A549 (cell line): ENCODE results near the gene GATB. TPM values are rescaled to one million over a fixed set of nuclear protein-coding genes. Genes with fewer than 3 reads are reported as not detected.
A peak's percentile ranks its signal among the peaks of the same experiment; 100 is the strongest.

Experiments used
- ATAC-seq, 2 experiments: fragments of 200-7000 bp in 1 of 2; fragments of >200 bp in 1 of 2; cut with Nextera tagmentation in 1 of 2; cut with Tn5 transposase in 1 of 2; 3 replicates each; pipeline versions ENCODE4 v1.8.0 to v1.9.1; 2018 to 2020; ENCODE audit warnings: mild to moderate bottlenecking in 1 of 2, moderate library complexity in 1 of 2
- CTCF ChIA-PET: fragments of 300-600 bp; sonication (Branson Sonifier 250); formaldehyde crosslinking; extraction: SDS; loops from one replicate; lab custom pipeline; 2021; ENCODE audit warnings: antibody characterized with exemption, inconsistent platforms; lab: Yijun Ruan, JAX
- POLR2A ChIA-PET: fragments of 350-600 bp; formaldehyde crosslinking; extraction: SDS; loops from one replicate; lab custom pipeline; 2021; ENCODE audit warnings: antibody characterized with exemption, inconsistent platforms; lab: Yijun Ruan, JAX
- DNase-seq, 2 experiments: peaks; one replicate each; pipeline versions ENCODE4 v3.0.0 to v3.0.0-alpha.2; 2011 to 2016; ENCODE audit warnings: low read depth in 1 of 2, low spot score in 1 of 2
- FAIRE-seq: peaks from 2 replicates; lab custom pipeline; 2011; peaks lifted over from hg19 to GRCh38; lab: Jason Lieb, UNC
- H3K27ac ChIP-seq, 2 experiments: fragments of >200 bp; sonication (Bioruptor Twin); formaldehyde crosslinking; 3 replicates each; pipeline ENCODE4 v1.5.1; 2016 to 2017
- H3K4me1 ChIP-seq: fragments of >200 bp; sonication (Bioruptor Twin); formaldehyde crosslinking; 3 replicates; pipeline ENCODE4 v1.6.1; 2016
- H3K4me2 ChIP-seq: fragments of >200 bp; sonication (Bioruptor Twin); formaldehyde crosslinking; 3 replicates; pipeline ENCODE4 v1.6.1; 2016
- H3K4me3 ChIP-seq: fragments of >200 bp; sonication (Bioruptor Twin); formaldehyde crosslinking; 3 replicates; pipeline ENCODE4 v1.5.1; 2016
- H3K9me3 ChIP-seq: fragments of >200 bp; sonication (Bioruptor Twin); formaldehyde crosslinking; 3 replicates; pipeline ENCODE4 v1.6.1; 2016
- CBX8 ChIP-seq: fragments of 200-600 bp; sonication (generic); IDR thresholded peaks from 2 replicates; pipeline ENCODE4 v1.6.1; 2016
- CEBPB ChIP-seq, 2 experiments: fragments of >200 bp in 1 of 2; sonication (Bioruptor Twin) in 1 of 2; formaldehyde crosslinking in 1 of 2; IDR thresholded peaks; 2 replicates each; pipeline ENCODE4 v1.6.1; 2012 to 2016
- CHD4 ChIP-seq: fragments of 200-600 bp; sonication (generic); IDR thresholded peaks from 2 replicates; pipeline ENCODE4 v1.6.1; 2016; ENCODE audit warnings: antibody characterized with exemption, mild to moderate bottlenecking, borderline replicate concordance
- CTCF ChIP-seq: fragments of >200 bp; sonication (Bioruptor Twin); formaldehyde crosslinking; IDR thresholded peaks from 3 replicates; pipeline ENCODE4 v1.5.1; 2016
- EP300 ChIP-seq, 2 experiments: fragments of >200 bp; sonication (Bioruptor Twin); formaldehyde crosslinking; IDR thresholded peaks; 2 replicates in 1 of 2; 3 replicates in 1 of 2; pipeline ENCODE4 v1.6.1; 2016 to 2017
- FOSB ChIP-seq: fragments of 250-450 bp; sonication (Bioruptor Pico); IDR thresholded peaks from 2 replicates; pipeline ENCODE4 v1.5.0; 2020; ENCODE audit warnings: mild to moderate bottlenecking, moderate library complexity
- FOSL2 ChIP-seq, 2 experiments: fragments of 450-650 bp in 1 of 2; fragments of >200 bp in 1 of 2; sonication (Bioruptor Twin) in 1 of 2; formaldehyde crosslinking; IDR thresholded peaks; 2 replicates each; pipeline versions ENCODE4 v1.5.0 to v1.6.1; 2016 to 2020; ENCODE audit warnings: mild to moderate bottlenecking in 1 of 2, moderate library complexity in 1 of 2
- FOXS1 ChIP-seq: fragments of 250-450 bp; sonication (Bioruptor Pico); IDR thresholded peaks from 2 replicates; pipeline ENCODE4 v1.5.0; 2020; ENCODE audit warnings: mild to moderate bottlenecking, moderate library complexity
- GATA3 ChIP-seq: IDR thresholded peaks from 2 replicates; pipeline ENCODE4 v1.6.1; 2012; ENCODE audit warnings: borderline replicate concordance
- HDAC2 ChIP-seq: fragments of 200-600 bp; sonication (generic); IDR thresholded peaks from 2 replicates; pipeline ENCODE4 v1.6.1; 2016
- HEYL ChIP-seq: fragments of 250-450 bp; sonication (Bioruptor Pico); IDR thresholded peaks from 2 replicates; pipeline ENCODE4 v1.8.0; 2021; ENCODE audit warnings: mild to moderate bottlenecking, moderate library complexity
- JUN ChIP-seq, 2 experiments: fragments of >200 bp; sonication (Bioruptor Twin); formaldehyde crosslinking; IDR thresholded peaks; 2 replicates in 1 of 2; 3 replicates in 1 of 2; pipeline ENCODE4 v1.6.1; 2016 to 2017
- KDM5A ChIP-seq: fragments of 200-600 bp; sonication (generic); IDR thresholded peaks from 2 replicates; pipeline ENCODE4 v1.6.1; 2016; ENCODE audit warnings: antibody characterized with exemption, mild to moderate bottlenecking
- MAFK ChIP-seq: fragments of 450-650 bp; IDR thresholded peaks from 2 replicates; pipeline ENCODE4 v1.6.1; 2014; ENCODE audit not compliant: partially characterized antibody
- MAX ChIP-seq: IDR thresholded peaks from 2 replicates; pipeline ENCODE4 v1.6.1; 2012
- NFE2L2 ChIP-seq: fragments of 150-350 bp; conservative IDR thresholded peaks from 2 replicates; pipeline ENCODE4 v1.6.1; 2014; ENCODE audit warnings: low read length
- NR3C1 ChIP-seq: fragments of >200 bp; sonication (Bioruptor Twin); formaldehyde crosslinking; IDR thresholded peaks from 3 replicates; pipeline ENCODE4 v1.6.1; 2017
- PHF8 ChIP-seq: fragments of 200-600 bp; sonication (generic); IDR thresholded peaks from 2 replicates; pipeline ENCODE4 v1.6.1; 2016; ENCODE audit warnings: low read depth, mild to moderate bottlenecking, antibody characterized with exemption, moderate library complexity, borderline replicate concordance
- POLR2A ChIP-seq: IDR thresholded peaks from 2 replicates; pipeline ENCODE4 v1.6.1; 2012; ENCODE audit warnings: mild to moderate bottlenecking, low read length
- POLR2AphosphoS2 ChIP-seq: conservative IDR thresholded peaks from 2 replicates; pipeline ENCODE4 v1.6.1; 2012; ENCODE audit warnings: low read length, improper control_type of control experiment, inconsistent platforms
- RFX5 ChIP-seq: fragments of 450-650 bp; IDR thresholded peaks from 2 replicates; pipeline ENCODE4 v1.7.1; 2014; ENCODE audit warnings: antibody characterized with exemption, mild to moderate bottlenecking, moderate library complexity
- RNF2 ChIP-seq: fragments of 200-600 bp; sonication (generic); IDR thresholded peaks from 2 replicates; pipeline ENCODE4 v1.6.1; 2016; ENCODE audit warnings: low read depth, mild to moderate bottlenecking, antibody characterized with exemption, moderate library complexity, borderline replicate concordance
- SMC3 ChIP-seq: fragments of >200 bp; sonication (Bioruptor Twin); formaldehyde crosslinking; IDR thresholded peaks from 3 replicates; pipeline ENCODE4 v1.6.1; 2018; ENCODE audit warnings: inconsistent platforms
- SREBF2 ChIP-seq: fragments of 450-650 bp; IDR thresholded peaks from 2 replicates; pipeline ENCODE4 v1.6.1; 2014; ENCODE audit warnings: mild to moderate bottlenecking, moderate library complexity
- TFCP2L1 ChIP-seq: fragments of 250-450 bp; sonication (Bioruptor Pico); IDR thresholded peaks from 2 replicates; pipeline ENCODE4 v1.5.0; 2021; ENCODE audit warnings: mild to moderate bottlenecking
- ZSCAN20 ChIP-seq: fragments of 250-450 bp; sonication (Bioruptor Pico); IDR thresholded peaks from 2 replicates; pipeline ENCODE4 v1.8.0; 2022; ENCODE audit warnings: mild to moderate bottlenecking, moderate library complexity
- WGBS: methylation state at CpG from one replicate; pipeline ENCODE4 v1.1.6; 2017; ENCODE audit errors: missing lambda C conversion rate; 5-methylcytosine and 5-hydroxymethylcytosine counted together
- polyA plus RNA-seq, 4 experiments: library from polyadenylated mRNA; depleted of rRNA in 3 of 4; stranded (reverse); fragments of >200 nt; fragmentation: RNase III in 1 of 4; extraction: RNeasy Plus Mini Kit Qiagen cat#74134 plus additional on column Dnase treatment in 1 of 4; gene quantifications; 2 replicates in 3 of 4; 3 replicates in 1 of 4; pipeline ENCODE4 v1.2.3, GENCODE V29; 2011 to 2017
- TF ChIP-seq, protein P1 (sequence below): fragments of 250-450 bp; sonication (Bioruptor Pico); IDR thresholded peaks from 2 replicates; pipeline ENCODE4 v1.5.0; 2020; ENCODE audit warnings: low read depth, mild to moderate bottlenecking, moderate library complexity
- TF ChIP-seq, protein P2 (sequence below): IDR thresholded peaks from 2 replicates; pipeline ENCODE4 v1.6.1; 2012; ENCODE audit warnings: low read depth, borderline replicate concordance
- TF ChIP-seq, protein P3 (sequence below): fragments of >200 bp; sonication (Bioruptor Twin); formaldehyde crosslinking; IDR thresholded peaks from 2 replicates; pipeline ENCODE4 v1.6.1; 2016
- TF ChIP-seq, protein P4 (sequence below): IDR thresholded peaks from 2 replicates; pipeline ENCODE4 v1.6.1; 2012

The GATB gene
- polyA plus RNA-seq, 2 of the 4 experiments (the other 2 are of a cell fraction) = 12.1 to 17.8 TPM

GRCh38 chr4:151677193-151677592 lies 83.6 kb downstream of the GATB start:
- FAIRE-seq (no peak), ATAC-seq (no peak), DNase-seq (no peak)
- ChIA-PET CTCF (no interaction called here), POLR2A (no interaction called here)
- TF ChIP-seq GATA3 (no peak), FOSB (CRISPR knock-in tag) (no peak), TFCP2L1 (CRISPR knock-in tag) (no peak), ZSCAN20 (CRISPR knock-in tag) (no peak), MAFK (no peak), CHD4 (no peak), JUN (IDR thresholded peaks at IDR 0.05) (no peak), CBX8 (no peak), FOXS1 (CRISPR knock-in tag) (no peak), RNF2 (no peak), SMC3 (no peak), POLR2AphosphoS2 (no peak), PHF8 (no peak)
- TF ChIP-seq, protein P1, sequence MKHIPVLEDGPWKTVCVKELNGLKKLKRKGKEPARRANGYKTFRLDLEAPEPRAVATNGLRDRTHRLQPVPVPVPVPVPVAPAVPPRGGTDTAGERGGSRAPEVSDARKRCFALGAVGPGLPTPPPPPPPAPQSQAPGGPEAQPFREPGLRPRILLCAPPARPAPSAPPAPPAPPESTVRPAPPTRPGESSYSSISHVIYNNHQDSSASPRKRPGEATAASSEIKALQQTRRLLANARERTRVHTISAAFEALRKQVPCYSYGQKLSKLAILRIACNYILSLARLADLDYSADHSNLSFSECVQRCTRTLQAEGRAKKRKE (CRISPR knock-in tag) = no peak
- TF ChIP-seq, protein P2, sequence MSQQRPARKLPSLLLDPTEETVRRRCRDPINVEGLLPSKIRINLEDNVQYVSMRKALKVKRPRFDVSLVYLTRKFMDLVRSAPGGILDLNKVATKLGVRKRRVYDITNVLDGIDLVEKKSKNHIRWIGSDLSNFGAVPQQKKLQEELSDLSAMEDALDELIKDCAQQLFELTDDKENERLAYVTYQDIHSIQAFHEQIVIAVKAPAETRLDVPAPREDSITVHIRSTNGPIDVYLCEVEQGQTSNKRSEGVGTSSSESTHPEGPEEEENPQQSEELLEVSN = no peak
- TF ChIP-seq, protein P3, sequence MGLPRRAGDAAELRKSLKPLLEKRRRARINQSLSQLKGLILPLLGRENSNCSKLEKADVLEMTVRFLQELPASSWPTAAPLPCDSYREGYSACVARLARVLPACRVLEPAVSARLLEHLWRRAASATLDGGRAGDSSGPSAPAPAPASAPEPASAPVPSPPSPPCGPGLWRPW = no peak
- Histone ChIP-seq H3K4me1 (no peaks in the 10 kb centered on the region), H3K4me3 (no peak overlapping the region), H3K9me3 (no peaks in the 10 kb centered on the region), H3K4me2 (no peak overlapping the region), H3K27ac (no peak overlapping the region)
- 52% methylated on average over 3 of the region's 3 CpGs for WGBS

DNA sequence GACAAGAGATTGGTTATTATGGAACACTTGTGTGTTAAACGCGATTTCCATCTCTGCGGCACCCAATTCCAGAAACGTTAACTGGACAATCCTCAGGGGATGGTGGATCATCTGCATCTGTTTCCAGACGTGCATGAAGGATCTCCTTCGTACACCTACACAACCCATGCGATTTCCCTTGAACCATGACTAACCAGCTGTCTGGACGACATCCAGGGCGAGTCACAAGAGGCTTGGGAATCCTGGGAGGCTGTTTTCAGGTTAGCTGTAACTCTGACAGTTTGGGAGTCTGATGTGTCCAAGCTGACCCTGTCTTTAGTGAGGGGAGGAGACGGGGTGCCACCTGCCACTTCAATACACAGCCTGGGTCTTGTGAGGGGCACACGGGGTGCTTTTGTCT lies 84.5 kb downstream of the GATB start:
- no peak overlapping the region for H3K4me3 ChIP-seq
- CTCF ChIA-PET = no interaction called here
- ATAC-seq = no peak; a peak in 2 of 6 replicates
- TF ChIP-seq MAX (no peak), CTCF (no peak), FOSL2 (IDR thresholded peaks at IDR 0.05) (no peak), FOSL2 (CRISPR knock-in tag; IDR thresholded peaks at IDR 0.05) (no peak), RFX5 (no peak), POLR2A (no peak), NFE2L2 (no peak), GATA3 (no peak), FOXS1 (CRISPR knock-in tag) (no peak), EP300 (IDR thresholded peaks at IDR 0.05) (no peak), HEYL (no peak), NR3C1 (no peak), CEBPB (IDR thresholded peaks at IDR 0.05) (no peak), MAFK (no peak), KDM5A (no peak), HDAC2 (no peak), SREBF2 (no peak), FOSB (CRISPR knock-in tag) (no peak)
- TF ChIP-seq, protein P2 = no peak
- TF ChIP-seq, protein P4, sequence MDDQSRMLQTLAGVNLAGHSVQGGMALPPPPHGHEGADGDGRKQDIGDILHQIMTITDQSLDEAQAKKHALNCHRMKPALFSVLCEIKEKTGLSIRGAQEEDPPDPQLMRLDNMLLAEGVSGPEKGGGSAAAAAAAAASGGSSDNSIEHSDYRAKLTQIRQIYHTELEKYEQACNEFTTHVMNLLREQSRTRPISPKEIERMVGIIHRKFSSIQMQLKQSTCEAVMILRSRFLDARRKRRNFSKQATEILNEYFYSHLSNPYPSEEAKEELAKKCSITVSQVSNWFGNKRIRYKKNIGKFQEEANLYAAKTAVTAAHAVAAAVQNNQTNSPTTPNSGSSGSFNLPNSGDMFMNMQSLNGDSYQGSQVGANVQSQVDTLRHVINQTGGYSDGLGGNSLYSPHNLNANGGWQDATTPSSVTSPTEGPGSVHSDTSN = no peak
- TF ChIP-seq, all 56 proteins: peak for 0
- H3K27ac ChIP-seq = no peak overlapping the region
- no peak overlapping the region for H3K4me2 ChIP-seq
- H3K9me3 ChIP-seq = no peaks in the 10 kb centered on the region
- no peak for FAIRE-seq
- 58% methylated on average over 11 of the region's 11 CpGs for WGBS
- no peaks in the 10 kb centered on the region for H3K4me1 ChIP-seq
- POLR2A ChIA-PET = interaction anchor here (0.6 kb wide), 1 partner anchor 23 kb away, joined by 3 read pairs; no protein-coding TSS in a partner anchor
- DNase-seq = peak in 1 of 2 experiments; percentile 16
